HepG2 (cell line): ENCODE results near the gene SUSD2. TPM values are rescaled to one million over a fixed set of nuclear protein-coding genes. Genes with fewer than 3 reads are reported as not detected.

Experiments
- ATAC-seq: fragments of 200-7000 bp; cut with Tn5 transposase; 3 replicates; pipeline ENCODE4 v1.9.1; 2020; ENCODE audit warnings: mild to moderate bottlenecking, moderate library complexity
- BruUV-seq: library from RNA; stranded (reverse); fragments of 400-500 nt; replicated peaks from 2 replicates; lab custom pipeline; 2021; lab: Mats Ljungman, UMichigan
- CTCF ChIA-PET: fragments of 300-600 bp; formaldehyde crosslinking; extraction: SDS; loops from one replicate; lab custom pipeline; 2021; ENCODE audit warnings: low total read pairs, inconsistent platforms, low intra/inter-chr PET ratio; lab: Yijun Ruan, JAX
- POLR2A ChIA-PET: fragments of 350-600 bp; sonication (Branson Sonifier 250); formaldehyde crosslinking; loops from one replicate; lab custom pipeline; 2020; ENCODE audit warnings: antibody characterized with exemption, inconsistent platforms; lab: Yijun Ruan, JAX
- DNase-seq: peaks from one replicate; pipeline ENCODE4 v3.0.0-alpha.2; 2015; ENCODE audit warnings: low spot score
- FAIRE-seq: peaks from 3 replicates; lab custom pipeline; 2011; peaks lifted over from hg19 to GRCh38; lab: Jason Lieb, UNC
- H2AFZ ChIP-seq: one replicate; pipeline ENCODE4 v1.6.1; 2011; ENCODE audit warnings: low read length, inconsistent platforms
- H3K27ac ChIP-seq: fragments of 300-600 bp; 3 replicates; pipeline ENCODE4 v1.8.0; 2011; ENCODE audit warnings: mixed run types, mild to moderate bottlenecking, mixed read lengths, low read length, inconsistent platforms; ENCODE audit not compliant: insufficient read depth; ENCODE audit errors: extremely low read length
- H3K27me3 ChIP-seq, 2 experiments: fragments of 200-600 bp in 1 of 2; 2 replicates in 1 of 2; 3 replicates in 1 of 2; pipeline versions ENCODE4 v1.6.0 to v1.8.0; 2011; ENCODE audit warnings: low read length in 2 of 2, mild to moderate bottlenecking in 2 of 2, moderate library complexity in 2 of 2, inconsistent platforms in 1 of 2; ENCODE audit not compliant: insufficient read depth in 2 of 2, control insufficient read depth in 1 of 2
- H3K36me3 ChIP-seq, 2 experiments: fragments of 200-600 bp in 1 of 2; replicated peaks in 1 of 2; 2 replicates in 1 of 2; 3 replicates in 1 of 2; pipeline versions ENCODE4 v1.5.1 to v1.8.0; 2011; ENCODE audit warnings: low read length in 2 of 2, inconsistent platforms in 1 of 2; ENCODE audit not compliant: insufficient read depth in 2 of 2, control insufficient read depth in 1 of 2
- H3K4me1 ChIP-seq: 2 replicates; pipeline ENCODE4 v1.5.1; 2012; ENCODE audit warnings: low read length, inconsistent platforms; ENCODE audit not compliant: insufficient read depth
- H3K4me2 ChIP-seq: 2 replicates; pipeline ENCODE4 v1.6.0; 2011; ENCODE audit warnings: low read depth, low read length, inconsistent platforms
- H3K4me3 ChIP-seq, 3 experiments: fragments of 200-600 bp in 1 of 3; sonication (generic), shearing (Covaris generic) in 1 of 3; replicated peaks in 1 of 3; 2 replicates each; pipeline ENCODE4 v1.5.1; 2011 to 2016; ENCODE audit warnings: low read length in 3 of 3, inconsistent platforms in 2 of 3, low read depth in 2 of 3, mild to moderate bottlenecking in 2 of 3, control low read depth in 1 of 3, mixed read lengths in 1 of 3; ENCODE audit not compliant: insufficient read depth in 1 of 3
- H3K79me2 ChIP-seq: one replicate; pipeline ENCODE4 v1.6.1; 2011; ENCODE audit warnings: low read length, inconsistent platforms; ENCODE audit not compliant: insufficient read depth
- H3K9ac ChIP-seq: 2 replicates; pipeline ENCODE4 v1.6.0; 2011; ENCODE audit warnings: mild to moderate bottlenecking, low read depth, low read length, inconsistent platforms; ENCODE audit not compliant: insufficient read depth
- H3K9me3 ChIP-seq: 2 replicates; pipeline ENCODE4 v1.5.1; 2012; ENCODE audit warnings: mild to moderate bottlenecking, low read length
- H4K20me1 ChIP-seq: 2 replicates; pipeline ENCODE4 v1.6.0; 2011; ENCODE audit warnings: inconsistent platforms, mild to moderate bottlenecking, low read length, moderate library complexity; ENCODE audit not compliant: insufficient read depth
- ELF3 ChIP-seq: IDR thresholded peaks from 2 replicates; pipeline ENCODE4 v1.6.1; 2016; ENCODE audit warnings: missing genetic modification reagents, missing compliant biosample characterization
- IRF2 ChIP-seq: IDR thresholded peaks from 2 replicates; pipeline ENCODE4 v1.6.1; 2018; ENCODE audit warnings: missing genetic modification reagents, missing compliant biosample characterization
- KLF16 ChIP-seq, 2 experiments: sonication (generic) in 1 of 2; formaldehyde crosslinking in 1 of 2; IDR thresholded peaks; 2 replicates each; pipeline versions ENCODE4 v1.6.1 to v1.8.0; 2016 to 2023; ENCODE audit warnings: missing genetic modification reagents in 2 of 2, missing compliant biosample characterization in 1 of 2
- NONO ChIP-seq, 2 experiments: fragments of 450-650 bp in 1 of 2; sonication (generic) in 1 of 2; formaldehyde crosslinking in 1 of 2; IDR thresholded peaks in 1 of 2; conservative IDR thresholded peaks in 1 of 2; 2 replicates each; pipeline versions ENCODE4 v1.6.1 to v1.8.0; 2017 to 2022; ENCODE audit warnings: mild to moderate bottlenecking in 1 of 2, missing genetic modification reagents in 1 of 2, moderate library complexity in 1 of 2
- PHF5A ChIP-seq: IDR thresholded peaks from one replicate; pipeline ENCODE4 v1.6.1; 2018; ENCODE audit warnings: low read depth, missing genetic modification reagents; ENCODE audit not compliant: unreplicated experiment
- PPARG ChIP-seq: conservative IDR thresholded peaks from 2 replicates; pipeline ENCODE4 v1.6.1; 2016; ENCODE audit warnings: missing biosample characterization, missing genetic modification reagents
- SP5 ChIP-seq: IDR thresholded peaks from 2 replicates; pipeline ENCODE4 v1.6.1; 2016; ENCODE audit warnings: low read depth, borderline replicate concordance
- ZMYM2 ChIP-seq: sonication (generic); formaldehyde crosslinking; IDR thresholded peaks from 2 replicates; pipeline ENCODE4 v1.8.0; 2022; ENCODE audit warnings: mild to moderate bottlenecking, missing genetic modification reagents
- ZNF205 ChIP-seq: IDR thresholded peaks from 2 replicates; pipeline ENCODE4 v1.6.1; 2018; ENCODE audit warnings: missing biosample characterization, missing genetic modification reagents
- WGBS: methylation state at CpG from one replicate; pipeline ENCODE4 v1.1.6; 2017; ENCODE audit warnings: low lambda C conversion rate; 5-methylcytosine and 5-hydroxymethylcytosine counted together
- in situ Hi-C: cut with HindIII; loops from 2 replicates; pipeline ENCODE4 v1.10.0; 2017; ENCODE audit warnings: low pct_unique_long_range_greater_than_20kb; ENCODE audit not compliant: extremely low pct_ligation_motif_present
- intact Hi-C: fragments of 100-400 bp; cut with micrococcal nuclease; formaldehyde crosslinking; loops from one replicate; pipeline ENCODE4 v1.10.0; 2022; ENCODE audit not compliant: unreplicated experiment
- polyA plus RNA-seq, 8 experiments: library from polyadenylated mRNA; depleted of rRNA in 3 of 8; stranded (reverse) in 7 of 8; unstranded in 1 of 8; fragments of >200 nt; fragmentation: Illumina TruSeq in 4 of 8; extraction: Trizol in 4 of 8; gene quantifications; 2 replicates each; pipeline versions ENCODE4 v1.2.1 to v1.2.3, GENCODE V29; 2011 to 2016; ENCODE audit warnings: low read depth in 4 of 8, missing spikeins in 1 of 8, mixed read lengths in 1 of 8; ENCODE audit not compliant: insufficient read depth in 1 of 8
- total RNA-seq, 5 experiments: library from RNA; depleted of rRNA; stranded (reverse); fragments of >200 nt; fragmentation: Illumina TruSeq; extraction: Trizol; gene quantifications; 2 replicates each; pipeline ENCODE4 v1.2.3, GENCODE V29; 2016; ENCODE audit warnings: low read depth in 1 of 5
- TF ChIP-seq, protein P1 (sequence below): sonication (generic); formaldehyde crosslinking; IDR thresholded peaks from 2 replicates; pipeline ENCODE4 v1.9.0; 2022; ENCODE audit warnings: missing genetic modification reagents, mild to moderate bottlenecking, borderline replicate concordance
- TF ChIP-seq, protein P2 (sequence below), 2 experiments: sonication (generic) in 1 of 2; formaldehyde crosslinking in 1 of 2; IDR thresholded peaks; 2 replicates each; pipeline versions ENCODE4 v1.4.0 to v1.6.1; 2018 to 2020; ENCODE audit warnings: missing genetic modification reagents in 2 of 2, borderline replicate concordance in 1 of 2, low read depth in 1 of 2, mild to moderate bottlenecking in 1 of 2, missing biosample characterization in 1 of 2
- TF ChIP-seq, protein P3 (sequence below): IDR thresholded peaks from 2 replicates; pipeline ENCODE4 v1.6.1; 2016; ENCODE audit warnings: mild to moderate bottlenecking
- TF ChIP-seq, protein P4 (sequence below): sonication (generic); formaldehyde crosslinking; IDR thresholded peaks from 2 replicates; pipeline ENCODE4 v1.4.0; 2020; ENCODE audit warnings: missing genetic modification reagents
- TF ChIP-seq, protein P5 (sequence below): sonication (generic); formaldehyde crosslinking; IDR thresholded peaks from 2 replicates; pipeline ENCODE4 v1.8.1; 2023; ENCODE audit warnings: mild to moderate bottlenecking, missing genetic modification reagents

Gene SUSD2
- total and polyA plus RNA-seq, 2 of the 13 experiments (the other 11 are each of a cell fraction or from before 2014, with no cell fraction given), result 2.1 to 11.0 TPM

DNA sequence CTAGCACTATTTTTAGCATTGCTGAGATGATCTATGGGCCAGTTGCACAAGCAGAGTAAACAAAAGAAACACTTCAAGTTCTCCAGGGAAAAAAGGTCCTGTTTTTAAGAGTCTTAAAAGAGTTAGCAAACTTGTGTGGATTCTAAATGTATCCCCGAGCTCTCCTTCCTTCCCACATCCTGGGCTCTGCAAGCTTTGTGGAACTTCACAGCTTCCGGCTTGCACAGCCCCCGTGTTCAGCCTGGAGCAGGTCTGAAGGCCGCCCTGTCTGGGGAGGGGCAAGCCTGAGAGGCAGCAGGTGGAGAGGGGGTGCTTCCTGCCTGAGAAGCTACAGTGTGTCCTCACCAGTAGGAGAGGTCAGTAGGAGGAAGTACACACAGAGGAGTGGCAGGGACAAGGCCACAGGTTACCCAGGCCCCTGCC lies 35.1 kb upstream of the SUSD2 start:
- FAIRE-seq (peak; percentile 94), DNase-seq (peak; percentile 80), ATAC-seq (peak; percentile 97)
- Histone ChIP-seq H3K4me1 (peaks cover 46% of the 10 kb centered on the region), H3K4me2 (peak overlapping the region; percentile 60), H3K4me3 (peak overlapping the region in 1 of 3 experiments; percentile 22; a peak in 1 of 6 replicates), H2AFZ (no peak overlapping the region), H3K79me2 (no peaks in the 10 kb centered on the region), H3K9ac (peak overlapping the region; percentile 29; the same call in 1 of the 2 replicates), H3K27me3 (no peaks in the 10 kb centered on the region; a peak in 1 of 5 replicates), H4K20me1 (peaks cover 3% of the 10 kb centered on the region; the same call in 1 of the 2 replicates), H3K27ac (peak overlapping the region; percentile 67), H3K9me3 (no peaks in the 10 kb centered on the region), H3K36me3 (peaks cover 20 to 51% of the 10 kb centered on the region in 2 experiments; a peak in 4 of 5 replicates)
- BruUV-seq, result no TSS peak
- intact Hi-C loops, result loop anchor here (10.0 kb wide), 1 partner anchor 51 kb away; no protein-coding TSS in a partner anchor
- CTCF ChIA-PET, result no interaction called here
- in situ Hi-C loops, result no loop called here
- POLR2A ChIA-PET, result interaction anchor here (0.9 to 2.7 kb wide), 2 partner anchors 10 to 135 kb away, joined by 5 to 20 read pairs; partner anchors contain the start of gene CABIN1
- WGBS, result 4% methylated on average over 4 of the region's 4 CpGs
- TF ChIP-seq ELF3 (CRISPR knock-in tag) (peak; percentile 98), PPARG (peak; percentile 70), KLF16 (CRISPR knock-in tag; IDR thresholded peaks at IDR 0.05) (0 out of 4 replicates have a peak, but pooled peaks of 1 of the 2 experiments have one; percentile 24), ZNF205 (CRISPR knock-in tag) (peak; percentile 58; the same call in 1 of the 2 replicates), IRF2 (CRISPR knock-in tag) (peak; percentile 69), ZMYM2 (no peak), SP5 (peak; percentile 82), PHF5A (CRISPR knock-in tag) (peak; percentile 64), NONO (IDR thresholded peaks at IDR 0.05) (no peak), NONO (CRISPR knock-in tag; conservative IDR thresholded peaks at IDR 0.05) (0 out of 2 replicates have a peak, but pooled peaks have one; percentile 41)
- TF ChIP-seq, protein P1, sequence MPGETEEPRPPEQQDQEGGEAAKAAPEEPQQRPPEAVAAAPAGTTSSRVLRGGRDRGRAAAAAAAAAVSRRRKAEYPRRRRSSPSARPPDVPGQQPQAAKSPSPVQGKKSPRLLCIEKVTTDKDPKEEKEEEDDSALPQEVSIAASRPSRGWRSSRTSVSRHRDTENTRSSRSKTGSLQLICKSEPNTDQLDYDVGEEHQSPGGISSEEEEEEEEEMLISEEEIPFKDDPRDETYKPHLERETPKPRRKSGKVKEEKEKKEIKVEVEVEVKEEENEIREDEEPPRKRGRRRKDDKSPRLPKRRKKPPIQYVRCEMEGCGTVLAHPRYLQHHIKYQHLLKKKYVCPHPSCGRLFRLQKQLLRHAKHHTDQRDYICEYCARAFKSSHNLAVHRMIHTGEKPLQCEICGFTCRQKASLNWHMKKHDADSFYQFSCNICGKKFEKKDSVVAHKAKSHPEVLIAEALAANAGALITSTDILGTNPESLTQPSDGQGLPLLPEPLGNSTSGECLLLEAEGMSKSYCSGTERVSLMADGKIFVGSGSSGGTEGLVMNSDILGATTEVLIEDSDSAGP, result peak; percentile 30
- TF ChIP-seq, protein P2, sequence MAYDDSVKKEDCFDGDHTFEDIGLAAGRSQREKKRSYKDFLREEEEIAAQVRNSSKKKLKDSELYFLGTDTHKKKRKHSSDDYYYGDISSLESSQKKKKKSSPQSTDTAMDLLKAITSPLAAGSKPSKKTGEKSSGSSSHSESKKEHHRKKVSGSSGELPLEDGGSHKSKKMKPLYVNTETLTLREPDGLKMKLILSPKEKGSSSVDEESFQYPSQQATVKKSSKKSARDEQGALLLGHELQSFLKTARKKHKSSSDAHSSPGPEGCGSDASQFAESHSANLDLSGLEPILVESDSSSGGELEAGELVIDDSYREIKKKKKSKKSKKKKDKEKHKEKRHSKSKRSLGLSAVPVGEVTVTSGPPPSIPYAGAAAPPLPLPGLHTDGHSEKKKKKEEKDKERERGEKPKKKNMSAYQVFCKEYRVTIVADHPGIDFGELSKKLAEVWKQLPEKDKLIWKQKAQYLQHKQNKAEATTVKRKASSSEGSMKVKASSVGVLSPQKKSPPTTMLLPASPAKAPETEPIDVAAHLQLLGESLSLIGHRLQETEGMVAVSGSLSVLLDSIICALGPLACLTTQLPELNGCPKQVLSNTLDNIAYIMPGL (CRISPR knock-in tag; IDR thresholded peaks at IDR 0.05; ENCODE audit: borderline replicate concordance in 1 of 2, low read depth in 1 of 2), result peak in 1 of 2 experiments; percentile 41; a peak in 1 of 4 replicates
- TF ChIP-seq, protein P3, sequence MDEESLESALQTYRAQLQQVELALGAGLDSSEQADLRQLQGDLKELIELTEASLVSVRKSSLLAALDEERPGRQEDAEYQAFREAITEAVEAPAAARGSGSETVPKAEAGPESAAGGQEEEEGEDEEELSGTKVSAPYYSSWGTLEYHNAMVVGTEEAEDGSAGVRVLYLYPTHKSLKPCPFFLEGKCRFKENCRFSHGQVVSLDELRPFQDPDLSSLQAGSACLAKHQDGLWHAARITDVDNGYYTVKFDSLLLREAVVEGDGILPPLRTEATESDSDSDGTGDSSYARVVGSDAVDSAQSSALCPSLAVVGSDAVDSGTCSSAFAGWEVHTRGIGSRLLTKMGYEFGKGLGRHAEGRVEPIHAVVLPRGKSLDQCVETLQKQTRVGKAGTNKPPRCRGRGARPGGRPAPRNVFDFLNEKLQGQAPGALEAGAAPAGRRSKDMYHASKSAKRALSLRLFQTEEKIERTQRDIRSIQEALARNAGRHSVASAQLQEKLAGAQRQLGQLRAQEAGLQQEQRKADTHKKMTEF, result peak; percentile 33; the same call in 1 of the 2 replicates
- TF ChIP-seq, protein P4, sequence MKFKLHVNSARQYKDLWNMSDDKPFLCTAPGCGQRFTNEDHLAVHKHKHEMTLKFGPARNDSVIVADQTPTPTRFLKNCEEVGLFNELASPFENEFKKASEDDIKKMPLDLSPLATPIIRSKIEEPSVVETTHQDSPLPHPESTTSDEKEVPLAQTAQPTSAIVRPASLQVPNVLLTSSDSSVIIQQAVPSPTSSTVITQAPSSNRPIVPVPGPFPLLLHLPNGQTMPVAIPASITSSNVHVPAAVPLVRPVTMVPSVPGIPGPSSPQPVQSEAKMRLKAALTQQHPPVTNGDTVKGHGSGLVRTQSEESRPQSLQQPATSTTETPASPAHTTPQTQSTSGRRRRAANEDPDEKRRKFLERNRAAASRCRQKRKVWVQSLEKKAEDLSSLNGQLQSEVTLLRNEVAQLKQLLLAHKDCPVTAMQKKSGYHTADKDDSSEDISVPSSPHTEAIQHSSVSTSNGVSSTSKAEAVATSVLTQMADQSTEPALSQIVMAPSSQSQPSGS (CRISPR knock-in tag), result peak; percentile 17; the same call in 1 of the 2 replicates
- TF ChIP-seq, protein P5, sequence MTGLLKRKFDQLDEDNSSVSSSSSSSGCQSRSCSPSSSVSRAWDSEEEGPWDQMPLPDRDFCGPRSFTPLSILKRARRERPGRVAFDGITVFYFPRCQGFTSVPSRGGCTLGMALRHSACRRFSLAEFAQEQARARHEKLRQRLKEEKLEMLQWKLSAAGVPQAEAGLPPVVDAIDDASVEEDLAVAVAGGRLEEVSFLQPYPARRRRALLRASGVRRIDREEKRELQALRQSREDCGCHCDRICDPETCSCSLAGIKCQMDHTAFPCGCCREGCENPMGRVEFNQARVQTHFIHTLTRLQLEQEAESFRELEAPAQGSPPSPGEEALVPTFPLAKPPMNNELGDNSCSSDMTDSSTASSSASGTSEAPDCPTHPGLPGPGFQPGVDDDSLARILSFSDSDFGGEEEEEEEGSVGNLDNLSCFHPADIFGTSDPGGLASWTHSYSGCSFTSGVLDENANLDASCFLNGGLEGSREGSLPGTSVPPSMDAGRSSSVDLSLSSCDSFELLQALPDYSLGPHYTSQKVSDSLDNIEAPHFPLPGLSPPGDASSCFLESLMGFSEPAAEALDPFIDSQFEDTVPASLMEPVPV (CRISPR knock-in tag), result no peak
